SKM-1 (cell line): ENCODE measurements around the gene RNF6.

Experiments used
- DNase-seq: peaks from one replicate; lab custom pipeline; 2025; ENCODE audit not compliant: unreplicated experiment; lab: John Stamatoyannopoulos, UW

Gene RNF6

GRCh38 chr13:26168237-26168814, 53.8 kb downstream of the RNF6 start:
- DNase-seq = no peak

GRCh38 chr13:26163812-26164211, 58.3 kb downstream of the RNF6 start:
- no peak for DNase-seq
